ENCODE data around the gene FAM236C. TPM values are rescaled to one million over a fixed set of nuclear protein-coding genes. Genes with fewer than 3 reads are reported as not detected.
"Not testable (repeated sequence)": the region's sequence is repeated elsewhere in the genome, so short reads cannot be mapped to it uniquely, and the experiment has no call there.

Gene FAM236C
- total RNA-seq, 1 experiment from 2014 or later: not detected

DNA sequence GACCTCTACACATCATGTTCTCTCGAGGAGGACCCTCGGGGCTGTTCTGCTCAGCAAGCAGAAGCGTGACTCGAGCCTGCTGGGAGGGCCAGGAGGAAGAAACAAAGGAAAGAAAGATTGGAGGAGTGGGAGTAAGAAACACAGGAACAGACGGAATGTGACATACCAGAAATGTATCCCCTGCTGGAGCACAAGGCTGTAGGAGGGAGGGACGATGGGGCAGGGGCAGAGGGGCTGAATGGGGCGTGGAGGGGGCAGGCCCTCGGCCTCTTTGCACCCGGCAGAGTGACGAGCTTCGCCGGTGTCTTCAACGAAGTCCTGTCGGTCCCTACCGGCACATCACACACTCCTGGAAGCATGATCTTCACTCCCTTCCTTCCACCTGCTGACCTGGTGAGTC, 25.5 kb downstream of the FAM236C start, which contains the start of gene FAM236A:
TSS of gene FAM236A (plus strand) at position 301 of the 400 bp plus-strand sequence. CDS start at position 358, 57 bp downstream.
- H3K4me1 Mint-ChIP-seq (ENCODE audit: low read depth, unreplicated experiment); intact Hi-C loops (cut with micrococcal nuclease; ENCODE audit: unreplicated experiment); H3K9me3 ChIP-seq; CTCF ChIA-PET; BruUV-seq (replicated peaks); H3K4me1 ChIP-seq; H3K27me3 ChIP-seq (replicated peaks; ENCODE audit: control insufficient read depth, insufficient read depth, low read length); H3K4me3 ChIP-seq (ENCODE audit: low read depth, low read length); H3K9me3 Mint-ChIP-seq (ENCODE audit: unreplicated experiment); H3K36me3 ChIP-seq (ENCODE audit: control insufficient read depth, insufficient read depth, low read length); POLR2A ChIA-PET; H3K4me3 Mint-ChIP-seq (ENCODE audit: unreplicated experiment); H3K27me3 Mint-ChIP-seq (ENCODE audit: insufficient read depth, unreplicated experiment); H3K27ac Mint-ChIP-seq (ENCODE audit: unreplicated experiment); DNase-seq; H3K36me3 Mint-ChIP-seq (ENCODE audit: insufficient read depth, unreplicated experiment): not testable (repeated sequence)

GRCh38 chrX:72942272-72942671, 29.9 kb downstream of the FAM236C start:
- H3K4me3 ChIP-seq (ENCODE audit: low read depth, low read length); H3K4me1 ChIP-seq; H3K9me3 ChIP-seq; H3K36me3 ChIP-seq (ENCODE audit: control insufficient read depth, insufficient read depth, low read length); POLR2A ChIA-PET; CTCF ChIA-PET; intact Hi-C loops (cut with micrococcal nuclease; ENCODE audit: unreplicated experiment); H3K27ac Mint-ChIP-seq (ENCODE audit: unreplicated experiment); DNase-seq; H3K36me3 Mint-ChIP-seq (ENCODE audit: insufficient read depth, unreplicated experiment); BruUV-seq (replicated peaks); H3K9me3 Mint-ChIP-seq (ENCODE audit: unreplicated experiment); H3K4me3 Mint-ChIP-seq (ENCODE audit: unreplicated experiment); H3K4me1 Mint-ChIP-seq (ENCODE audit: low read depth, unreplicated experiment); H3K27me3 Mint-ChIP-seq (ENCODE audit: insufficient read depth, unreplicated experiment); H3K27me3 ChIP-seq (replicated peaks; ENCODE audit: control insufficient read depth, insufficient read depth, low read length): not testable (repeated sequence)

GRCh38 chrX:72943035-72943818, 30.8 kb downstream of the FAM236C start:
- POLR2A ChIA-PET; H3K4me1 ChIP-seq; H3K27me3 Mint-ChIP-seq (ENCODE audit: insufficient read depth, unreplicated experiment); H3K9me3 Mint-ChIP-seq (ENCODE audit: unreplicated experiment); H3K4me3 Mint-ChIP-seq (ENCODE audit: unreplicated experiment); H3K27ac Mint-ChIP-seq (ENCODE audit: unreplicated experiment); DNase-seq; CTCF ChIA-PET; intact Hi-C loops (cut with micrococcal nuclease; ENCODE audit: unreplicated experiment); BruUV-seq (replicated peaks); H3K36me3 ChIP-seq (ENCODE audit: control insufficient read depth, insufficient read depth, low read length); H3K4me3 ChIP-seq (ENCODE audit: low read depth, low read length); H3K4me1 Mint-ChIP-seq (ENCODE audit: low read depth, unreplicated experiment); H3K9me3 ChIP-seq; H3K36me3 Mint-ChIP-seq (ENCODE audit: insufficient read depth, unreplicated experiment); H3K27me3 ChIP-seq (replicated peaks; ENCODE audit: control insufficient read depth, insufficient read depth, low read length): not testable (repeated sequence)

GRCh38 chrX:72943819-72944169, 31.4 kb downstream of the FAM236C start, which contains the start of gene DMRTC1:
TSS of gene DMRTC1 (minus strand) at chrX:72943837. CDS start at chrX:72875694, 68,143 bp downstream.
- H3K36me3 ChIP-seq (ENCODE audit: control insufficient read depth, insufficient read depth, low read length); BruUV-seq (replicated peaks); intact Hi-C loops (cut with micrococcal nuclease; ENCODE audit: unreplicated experiment); H3K4me3 ChIP-seq (ENCODE audit: low read depth, low read length); H3K4me3 Mint-ChIP-seq (ENCODE audit: unreplicated experiment); H3K27me3 ChIP-seq (replicated peaks; ENCODE audit: control insufficient read depth, insufficient read depth, low read length); H3K4me1 ChIP-seq; H3K9me3 Mint-ChIP-seq (ENCODE audit: unreplicated experiment); H3K9me3 ChIP-seq; H3K27me3 Mint-ChIP-seq (ENCODE audit: insufficient read depth, unreplicated experiment); DNase-seq; H3K27ac Mint-ChIP-seq (ENCODE audit: unreplicated experiment); POLR2A ChIA-PET; H3K36me3 Mint-ChIP-seq (ENCODE audit: insufficient read depth, unreplicated experiment); H3K4me1 Mint-ChIP-seq (ENCODE audit: low read depth, unreplicated experiment); CTCF ChIA-PET: not testable (repeated sequence)

DNA sequence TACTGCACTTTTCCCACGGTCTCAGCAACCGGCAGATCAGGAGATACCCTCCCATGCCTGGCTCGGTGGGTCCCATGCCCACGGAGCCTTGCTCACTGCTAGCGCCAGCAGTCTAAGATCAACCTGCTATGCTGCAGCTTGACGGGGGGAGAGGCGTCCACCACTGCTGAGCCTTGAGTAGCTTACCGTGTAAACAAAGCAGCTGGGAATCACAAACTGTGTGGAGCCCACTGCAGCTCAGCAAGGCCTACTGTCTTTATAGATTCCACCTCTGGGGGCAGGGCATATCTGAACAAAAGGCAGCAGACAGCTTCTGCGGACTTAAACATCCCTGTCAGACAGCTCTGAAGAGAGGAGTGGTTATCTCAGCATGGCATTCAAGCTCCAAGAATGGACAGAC, 47.6 kb downstream of the FAM236C start:
- DNase-seq; H3K9me3 ChIP-seq; H3K4me1 Mint-ChIP-seq (ENCODE audit: low read depth, unreplicated experiment); H3K36me3 ChIP-seq (ENCODE audit: control insufficient read depth, insufficient read depth, low read length); H3K9me3 Mint-ChIP-seq (ENCODE audit: unreplicated experiment); H3K4me3 ChIP-seq (ENCODE audit: low read depth, low read length); H3K27me3 ChIP-seq (replicated peaks; ENCODE audit: control insufficient read depth, insufficient read depth, low read length); H3K27ac Mint-ChIP-seq (ENCODE audit: unreplicated experiment); POLR2A ChIA-PET; CTCF ChIA-PET; H3K36me3 Mint-ChIP-seq (ENCODE audit: insufficient read depth, unreplicated experiment); H3K4me3 Mint-ChIP-seq (ENCODE audit: unreplicated experiment); BruUV-seq (replicated peaks); intact Hi-C loops (cut with micrococcal nuclease; ENCODE audit: unreplicated experiment); H3K27me3 Mint-ChIP-seq (ENCODE audit: insufficient read depth, unreplicated experiment); H3K4me1 ChIP-seq: not testable (repeated sequence)

Other genes with a start within 250 kb of the FAM236C start
- gene PHKA1, start 198.3 kb upstream of the FAM236C start, total RNA-seq (2022): 3.8 and 5.1 TPM in 2 replicates
- gene DMRTC1B, start 135.7 kb upstream of the FAM236C start, total RNA-seq (2022): not detected in 2 replicates
- not detected in 2 replicates for gene FAM236B, start 130.0 kb upstream of the FAM236C start, total RNA-seq (2022)
- not detected in 2 replicates for gene FAM236D, start 104.4 kb upstream of the FAM236C start, total RNA-seq (2022)
- gene FAM236A, start 25.6 kb downstream of the FAM236C start, total RNA-seq (2022): not detected in 2 replicates
- not detected in 2 replicates for gene DMRTC1, start 31.2 kb downstream of the FAM236C start, total RNA-seq (2022)
- gene PABPC1L2B, start 90.3 kb downstream of the FAM236C start, total RNA-seq (2022): not detected in 2 replicates
- not detected in 2 replicates for gene PABPC1L2A, start 166.9 kb downstream of the FAM236C start, total RNA-seq (2022)